NCI-H82 treated with DMSO at 0.1 percent for 48 hours (cell line): ENCODE measurements around the gene UBE2F.

ENCODE experiments used
- DNase-seq: peaks from one replicate; lab custom pipeline; 2025; ENCODE audit not compliant: unreplicated experiment; lab: John Stamatoyannopoulos, UW

Gene UBE2F

DNA sequence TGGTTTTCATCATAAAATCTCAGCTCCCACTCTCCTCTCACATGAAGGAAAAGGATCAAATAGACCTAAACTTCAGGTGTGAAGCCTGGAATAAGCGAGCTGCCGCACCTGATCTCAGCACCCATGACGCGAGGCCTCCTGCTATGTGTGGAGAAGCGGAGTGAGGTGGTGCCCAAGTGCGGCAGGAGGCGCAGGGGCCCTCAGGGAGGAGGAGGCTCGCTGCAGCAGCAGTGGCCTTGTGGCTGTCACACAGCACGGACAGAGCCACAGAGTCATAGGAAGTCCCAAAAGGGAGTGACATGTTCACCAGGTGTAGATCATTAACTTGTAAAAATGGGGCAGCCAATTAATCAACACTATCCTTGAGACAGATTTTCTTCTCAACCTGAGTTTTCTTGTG is 103.1 kb downstream of the UBE2F start:
- DNase-seq, result no peak

DNA sequence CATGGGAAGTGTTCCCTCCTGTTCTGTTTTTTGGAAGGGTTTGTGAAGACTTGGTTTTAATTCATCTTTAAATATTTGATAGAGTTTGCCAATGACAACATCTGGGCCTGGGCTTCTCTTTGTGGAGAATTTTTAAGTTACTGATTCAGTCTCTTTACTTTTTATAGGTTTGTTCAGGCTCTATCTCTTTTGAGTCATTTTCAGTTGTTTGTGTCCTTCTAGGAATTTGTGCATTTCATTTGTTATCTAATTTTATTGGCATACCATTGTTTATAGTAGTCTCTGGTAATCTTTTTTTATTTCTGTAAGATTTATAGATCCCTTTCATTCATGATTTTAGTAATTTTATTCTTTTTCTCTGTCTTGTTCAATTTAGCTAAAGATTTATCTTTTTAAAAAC is 108.6 kb downstream of the UBE2F start:
- no peak for DNase-seq

DNA sequence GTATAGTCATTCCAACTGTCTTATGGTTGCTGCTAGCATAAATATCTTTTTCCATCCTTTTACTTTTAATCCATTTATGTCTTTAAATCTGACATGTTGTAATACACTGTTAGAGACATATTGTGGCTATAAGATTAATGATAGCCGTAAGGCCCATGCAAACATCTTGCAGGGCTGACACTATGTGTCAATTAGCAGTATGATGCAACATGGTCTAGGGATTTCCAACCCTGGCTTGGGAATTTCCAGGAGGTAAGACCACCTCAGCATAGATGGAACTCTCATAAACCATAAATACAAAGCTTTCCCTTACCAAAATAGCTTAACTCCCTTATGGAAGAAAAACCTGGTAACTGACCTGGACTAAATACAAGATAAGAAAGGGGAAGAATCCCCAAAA is 110.5 kb downstream of the UBE2F start:
- peak; percentile 85 for DNase-seq

DNA sequence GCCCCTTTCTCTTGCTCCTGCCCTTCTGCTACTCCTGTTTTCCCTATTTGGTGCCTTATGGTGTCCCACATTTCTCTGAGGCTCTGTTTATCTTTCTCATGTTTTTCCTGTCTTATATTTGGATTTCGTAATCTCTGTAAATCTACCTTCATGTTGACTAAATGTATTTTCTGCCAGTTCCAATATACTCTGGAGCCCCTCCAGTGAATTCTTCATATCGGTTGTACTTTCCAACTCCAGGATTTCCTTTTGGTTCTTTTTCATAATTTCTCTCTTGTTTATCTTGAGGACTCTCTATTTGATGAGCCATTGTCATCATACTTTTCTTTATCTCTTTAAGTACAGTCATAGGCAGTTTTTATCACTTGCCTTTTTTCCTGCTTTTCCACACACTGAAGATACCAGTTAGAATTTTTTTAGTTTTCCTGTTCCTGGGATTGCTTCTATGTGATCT is 113.1 kb downstream of the UBE2F start:
- DNase-seq, result no peak

DNA sequence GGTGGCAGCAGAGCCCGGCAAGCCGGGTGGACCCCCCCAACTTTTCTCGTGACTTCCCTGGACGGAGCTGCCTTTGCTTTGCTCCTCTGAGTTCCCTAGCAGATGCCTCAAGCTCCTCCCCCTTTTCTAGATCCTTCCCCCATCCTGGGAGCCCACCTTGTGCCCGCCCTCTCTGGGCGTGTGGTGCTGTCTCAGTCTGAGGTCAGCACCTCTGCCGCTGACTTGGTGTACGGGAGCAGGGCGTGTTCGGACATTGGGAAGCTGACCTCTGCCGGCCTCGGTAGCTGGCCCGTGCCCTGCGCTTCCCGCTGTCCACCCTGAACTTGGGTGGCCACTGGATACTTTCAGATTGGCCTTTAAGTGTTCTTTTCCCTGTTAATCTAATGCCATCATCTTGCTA is 113.7 kb downstream of the UBE2F start:
- no peak for DNase-seq

DNA sequence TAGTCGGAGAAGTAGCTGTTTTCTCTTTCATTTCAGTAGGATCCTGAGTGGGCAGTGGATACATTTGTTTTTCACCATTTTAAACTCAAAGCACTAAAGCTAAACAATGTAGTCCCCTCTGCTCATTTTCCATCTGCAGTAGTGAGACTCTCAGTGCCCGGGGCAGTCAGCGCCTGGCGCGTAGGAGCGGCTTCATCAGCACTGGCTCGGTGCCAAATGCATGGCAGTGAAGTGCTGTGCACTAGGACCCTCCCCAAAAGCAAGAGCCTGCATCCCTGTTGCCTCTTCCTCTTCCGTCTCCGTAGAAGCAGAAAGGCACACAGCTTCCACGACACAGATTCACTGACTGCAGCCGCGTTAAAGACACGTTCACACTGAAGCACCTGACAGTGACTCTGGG is 114.3 kb downstream of the UBE2F start:
- no peak for DNase-seq

DNA sequence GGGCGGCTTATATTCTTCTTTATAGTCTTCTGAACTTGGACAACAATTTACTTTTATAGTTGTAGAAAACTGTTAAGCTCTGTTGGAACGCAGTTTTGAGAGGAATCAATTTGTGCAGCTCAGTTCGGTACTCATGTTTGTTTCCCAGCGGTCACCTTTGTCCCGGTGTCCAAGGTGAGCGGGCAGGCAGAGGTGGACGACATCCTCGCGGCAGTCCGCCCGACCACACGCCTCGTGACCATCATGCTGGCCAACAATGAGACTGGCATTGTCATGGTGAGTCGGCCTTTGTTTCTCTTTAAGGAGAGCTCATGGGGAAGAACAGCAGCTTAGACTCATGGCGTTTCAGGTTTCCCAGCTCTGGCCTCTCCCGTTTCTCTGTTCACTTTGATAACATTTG is 114.7 kb downstream of the UBE2F start:
- DNase-seq, result no peak

DNA sequence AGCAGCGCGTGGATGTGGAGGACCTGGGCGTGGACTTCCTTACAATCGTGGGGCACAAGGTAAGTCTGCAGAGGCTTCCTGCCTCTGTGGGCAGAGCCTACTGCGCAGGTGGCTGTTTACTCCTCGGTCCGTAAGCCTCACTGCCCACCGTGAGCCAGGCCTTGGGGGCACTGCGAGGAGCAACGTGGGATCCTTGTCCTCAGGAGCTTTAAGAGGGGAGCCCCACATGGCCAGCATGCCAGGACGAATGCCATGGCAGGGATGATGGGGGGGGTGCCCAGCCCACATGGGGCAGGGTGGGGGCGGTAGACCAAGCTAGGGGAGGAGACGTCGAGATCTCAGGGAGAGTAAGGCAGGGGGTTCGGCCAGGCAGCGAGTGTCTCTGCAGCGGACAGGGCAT is 115.3 kb downstream of the UBE2F start:
- no peak for DNase-seq

DNA sequence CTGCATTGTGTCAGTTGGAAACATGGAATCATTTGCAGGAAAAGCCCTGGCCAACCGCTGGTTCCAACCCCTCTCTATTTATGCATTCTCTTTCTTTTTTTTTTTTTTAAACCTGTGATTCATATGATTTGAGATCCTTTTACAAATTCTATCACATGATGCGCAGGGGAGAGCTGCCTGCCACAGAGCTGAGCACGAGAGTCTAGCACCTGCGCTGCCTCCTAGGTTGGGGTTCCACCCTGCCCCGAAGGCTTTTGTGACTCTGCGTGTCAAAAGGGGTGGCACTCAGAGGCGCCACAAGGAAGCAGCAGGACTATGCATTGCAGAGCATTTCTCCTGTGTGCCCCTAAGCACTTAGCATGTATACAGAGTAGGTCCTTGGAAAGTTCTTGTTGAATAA is 116.0 kb downstream of the UBE2F start:
- DNase-seq, result no peak

DNA sequence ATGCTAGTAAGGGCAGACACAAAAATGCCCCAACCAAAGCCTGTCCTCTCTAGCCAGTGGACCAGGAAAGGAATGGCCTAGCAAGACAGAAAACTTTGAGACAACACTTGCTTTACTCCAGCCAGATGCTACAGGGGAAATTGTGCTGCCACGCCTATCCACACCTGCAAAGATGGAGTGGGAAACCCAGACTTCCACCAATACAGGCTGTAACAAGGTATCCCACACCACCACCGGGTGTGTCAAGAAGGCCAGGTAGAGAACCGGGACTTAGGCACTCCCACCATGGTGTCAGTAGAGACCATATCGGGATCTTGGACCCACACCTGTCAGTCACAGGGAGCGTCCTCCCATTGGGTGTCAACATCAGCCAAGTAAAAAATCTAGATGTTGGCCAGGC is 117.1 kb downstream of the UBE2F start:
- DNase-seq, result no peak

DNA sequence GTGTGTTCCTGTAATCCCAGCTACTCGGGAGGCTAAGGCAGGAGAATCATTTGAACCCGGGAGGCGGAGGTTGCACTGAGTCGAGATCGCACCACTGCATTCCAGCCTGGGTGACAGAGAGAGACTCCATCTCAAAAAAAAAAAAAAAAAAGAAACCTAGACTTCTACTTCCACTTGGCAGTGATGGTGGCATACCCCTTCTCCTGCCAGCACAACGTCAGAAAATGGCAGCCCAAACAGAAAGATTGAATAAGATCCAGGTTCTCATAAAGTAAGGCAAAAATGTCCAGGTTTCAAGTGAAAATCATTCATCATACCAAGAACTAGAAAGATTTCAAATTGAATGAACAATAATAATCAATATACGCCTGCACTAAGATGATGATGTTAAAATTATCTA is 117.9 kb downstream of the UBE2F start:
- DNase-seq, result no peak

DNA sequence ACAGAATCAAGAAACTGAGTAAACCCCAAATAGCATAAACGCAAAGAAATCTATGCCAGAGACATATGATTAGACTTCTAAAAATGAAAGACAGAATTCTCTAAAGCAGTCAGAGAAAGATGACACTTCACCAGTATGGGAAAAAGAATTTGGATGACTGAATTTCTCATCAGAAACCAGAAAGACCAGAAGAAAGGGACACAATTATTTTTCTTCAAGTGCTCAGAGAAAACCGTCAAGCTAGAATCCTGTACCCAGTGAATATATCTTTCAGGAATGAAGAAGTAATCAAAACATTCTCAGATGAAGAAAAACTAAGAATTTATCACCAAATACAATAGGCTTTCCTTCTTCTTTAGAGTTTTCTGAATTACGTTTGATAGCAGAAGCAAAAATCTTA is 119.1 kb downstream of the UBE2F start:
- DNase-seq, result no peak

DNA sequence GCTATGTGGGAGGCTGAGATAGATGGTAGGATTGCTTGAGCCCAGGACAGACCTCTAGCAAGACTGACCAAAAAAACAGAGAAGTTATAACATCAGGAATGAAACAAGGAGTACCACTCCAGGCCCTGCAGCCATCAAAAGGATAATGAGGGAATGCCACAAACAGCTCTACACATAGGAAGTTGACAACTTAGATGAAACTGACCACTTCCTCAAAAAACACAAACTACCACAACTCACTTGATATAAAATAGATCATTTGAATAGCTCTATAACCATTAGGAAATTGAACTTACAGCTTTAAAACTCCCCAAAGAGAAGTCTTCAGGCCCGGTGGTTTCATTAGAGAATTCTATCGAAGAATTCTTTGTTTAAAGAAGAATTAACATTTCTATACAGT is 120.4 kb downstream of the UBE2F start:
- no peak for DNase-seq

DNA sequence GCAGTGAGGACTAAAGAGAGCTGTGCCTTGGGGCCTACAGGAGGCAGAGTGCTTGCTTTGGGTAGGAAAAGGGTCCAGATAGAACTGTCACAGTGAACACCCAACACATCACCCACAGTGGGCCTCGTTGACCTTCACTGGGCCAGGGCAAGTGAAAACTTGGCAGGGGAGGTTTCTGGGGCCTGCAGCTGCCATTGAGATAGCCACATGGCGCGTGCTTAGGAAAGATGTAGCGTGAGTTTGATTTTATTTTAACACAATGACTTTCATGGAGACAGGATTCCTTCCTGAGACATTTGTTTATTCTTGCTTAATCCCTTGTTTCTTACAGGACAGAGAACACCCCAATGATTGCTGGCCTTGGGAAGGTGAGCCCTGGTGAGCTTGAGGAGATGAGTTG is 124.1 kb downstream of the UBE2F start:
- no peak for DNase-seq

DNA sequence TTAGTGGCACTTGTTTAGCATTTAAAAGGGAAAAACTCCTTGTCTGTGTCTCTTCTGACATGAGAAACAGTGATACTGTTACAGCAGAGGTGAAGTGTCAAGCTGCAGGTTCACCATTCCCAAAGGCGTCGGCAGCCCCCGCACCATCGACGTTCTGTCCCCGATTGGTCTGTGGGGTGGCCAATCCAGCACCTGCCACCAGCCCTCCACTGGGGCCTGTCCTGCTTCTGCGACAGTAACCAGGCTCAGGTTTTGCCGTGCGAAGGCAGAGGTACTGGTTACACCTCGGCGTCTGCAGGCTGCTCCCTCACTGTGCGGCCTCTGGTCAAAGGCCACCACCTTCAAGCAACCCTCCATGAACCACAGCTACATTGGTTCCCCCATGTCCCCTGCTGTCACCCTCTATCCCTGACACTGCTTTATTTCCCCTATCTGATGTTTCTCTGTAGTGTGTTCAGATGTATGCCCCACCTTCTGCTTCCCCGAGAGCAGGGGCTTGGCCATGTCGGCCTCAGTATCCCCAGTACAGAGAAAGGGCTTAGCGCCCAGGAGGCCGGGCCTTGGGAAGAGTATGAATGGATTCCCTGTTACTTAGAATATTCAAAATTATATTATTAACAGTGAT is 124.7 kb downstream of the UBE2F start:
- DNase-seq, result no peak
